ENCODE data around the gene PPP2R5A. TPM values are rescaled to one million over a fixed set of nuclear protein-coding genes. Genes with fewer than 3 reads are reported as not detected.

PPP2R5A gene
- total and polyA plus RNA-seq, 11 donors, result 44.7 to 108 (median 63.5) TPM

DNA sequence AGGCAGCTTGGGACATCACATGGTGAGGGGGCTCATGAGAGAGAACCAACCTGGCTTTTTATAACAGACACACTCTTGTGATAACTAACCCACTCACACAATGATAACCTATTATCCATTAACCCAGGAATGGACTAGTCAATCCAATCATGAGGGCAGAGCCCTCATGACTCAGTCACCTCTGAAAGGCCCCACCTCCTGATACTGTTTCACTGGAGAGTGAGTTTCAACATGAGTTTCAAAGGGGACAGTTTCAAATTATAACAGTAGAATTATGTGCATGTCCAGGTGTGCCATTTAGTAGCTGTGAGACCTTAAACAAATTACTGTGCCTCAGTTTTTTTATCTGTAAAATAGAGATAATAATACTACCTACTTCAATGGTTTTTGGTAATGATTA, 47.6 kb upstream of the PPP2R5A start:
- intact Hi-C loops (cut with DNase I), result loop anchor here in 3 of 10 donors (5.0 to 10.0 kb wide), 3 partner anchors 45 to 153 kb away; no protein-coding TSS in a partner anchor
- Histone ChIP-seq H3K9me3 (no peaks in the 10 kb centered on the region), H3K27me3 (no peaks in the 10 kb centered on the region), H3K36me3 (no peaks in the 10 kb centered on the region), H3K4me1 (peaks cover 3 to 71% (median 41%) of the 10 kb centered on the region in 12 donors), H3K27ac (no peak overlapping the region), H3K4me3 (no peak overlapping the region)
- ATAC-seq (no peak), DNase-seq (no peak)
- no peak for TF ChIP-seq POLR2A (IDR thresholded peaks at IDR 0.05)
- TF ChIP-seq, protein P1, sequence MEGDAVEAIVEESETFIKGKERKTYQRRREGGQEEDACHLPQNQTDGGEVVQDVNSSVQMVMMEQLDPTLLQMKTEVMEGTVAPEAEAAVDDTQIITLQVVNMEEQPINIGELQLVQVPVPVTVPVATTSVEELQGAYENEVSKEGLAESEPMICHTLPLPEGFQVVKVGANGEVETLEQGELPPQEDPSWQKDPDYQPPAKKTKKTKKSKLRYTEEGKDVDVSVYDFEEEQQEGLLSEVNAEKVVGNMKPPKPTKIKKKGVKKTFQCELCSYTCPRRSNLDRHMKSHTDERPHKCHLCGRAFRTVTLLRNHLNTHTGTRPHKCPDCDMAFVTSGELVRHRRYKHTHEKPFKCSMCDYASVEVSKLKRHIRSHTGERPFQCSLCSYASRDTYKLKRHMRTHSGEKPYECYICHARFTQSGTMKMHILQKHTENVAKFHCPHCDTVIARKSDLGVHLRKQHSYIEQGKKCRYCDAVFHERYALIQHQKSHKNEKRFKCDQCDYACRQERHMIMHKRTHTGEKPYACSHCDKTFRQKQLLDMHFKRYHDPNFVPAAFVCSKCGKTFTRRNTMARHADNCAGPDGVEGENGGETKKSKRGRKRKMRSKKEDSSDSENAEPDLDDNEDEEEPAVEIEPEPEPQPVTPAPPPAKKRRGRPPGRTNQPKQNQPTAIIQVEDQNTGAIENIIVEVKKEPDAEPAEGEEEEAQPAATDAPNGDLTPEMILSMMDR (IDR thresholded peaks at IDR 0.05), result no peak

DNA sequence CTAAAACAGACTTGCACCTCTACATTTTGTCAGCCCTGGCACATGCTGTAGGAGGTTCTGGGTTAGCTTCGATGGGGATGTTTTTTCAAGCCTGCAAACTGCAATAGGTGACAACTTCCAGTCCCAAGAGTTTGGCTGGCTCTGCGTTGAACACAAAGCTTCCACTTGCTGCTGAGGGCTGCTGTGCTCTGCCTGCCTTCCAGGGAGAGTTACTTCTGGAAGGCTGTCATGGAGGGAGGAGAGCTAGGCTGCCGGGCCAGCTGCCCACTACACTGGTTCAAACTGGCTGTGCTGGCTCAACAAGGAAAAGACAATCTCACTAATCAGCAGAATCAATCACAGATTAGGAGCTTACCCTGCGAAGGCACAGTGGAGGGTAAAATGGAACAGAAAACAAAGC, 46.7 kb upstream of the PPP2R5A start:
- Histone ChIP-seq H3K36me3 (no peaks in the 10 kb centered on the region), H3K27ac (peak overlapping the region in 11 of 12 donors; percentile 10 to 59 (median 33)), H3K9me3 (no peaks in the 10 kb centered on the region), H3K4me3 (no peak overlapping the region), H3K4me1 (peaks cover 3 to 72% (median 43%) of the 10 kb centered on the region in 12 donors), H3K27me3 (no peaks in the 10 kb centered on the region)
- no peak for TF ChIP-seq POLR2A (IDR thresholded peaks at IDR 0.05)
- TF ChIP-seq, protein P1 (IDR thresholded peaks at IDR 0.05), result no peak
- WGBS, 4 donors, result 23 to 35% (median 30%) methylated on average over 4 of the region's 4 CpGs
- intact Hi-C loops (cut with DNase I), result loop anchor here in 3 of 10 donors (5.0 to 10.0 kb wide), 3 partner anchors 44 to 154 kb away; no protein-coding TSS in a partner anchor
- peak in 2 of 4 donors; percentile 45 to 46 for ATAC-seq
- peak in 3 of 5 donors; percentile 23 to 43 (median 32) for DNase-seq

DNA sequence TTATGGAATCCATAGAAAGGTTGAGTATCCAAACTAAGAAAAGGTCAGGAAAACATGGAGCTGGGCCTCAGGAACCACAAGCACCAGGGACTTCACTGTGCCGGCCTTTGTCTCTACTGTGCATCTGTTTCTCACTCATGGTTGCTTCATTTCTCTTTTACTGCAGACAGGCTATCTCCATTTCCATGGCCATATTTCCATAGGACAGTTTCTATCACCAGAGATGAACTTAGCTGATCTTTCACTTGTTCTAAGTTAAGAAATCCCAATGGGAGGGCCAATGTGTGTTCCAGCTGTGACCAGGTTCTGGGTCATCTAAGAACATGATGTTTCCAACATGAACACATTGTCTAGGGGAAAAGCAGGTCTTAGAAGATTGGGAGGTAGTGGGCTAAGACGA, 43.7 kb upstream of the PPP2R5A start:
- no peaks in the 10 kb centered on the region for H3K36me3 ChIP-seq
- H3K27me3 ChIP-seq, result no peaks in the 10 kb centered on the region
- TF ChIP-seq, protein P1 (IDR thresholded peaks at IDR 0.05), result no peak
- TF ChIP-seq POLR2A (IDR thresholded peaks at IDR 0.05), result no peak
- peaks cover 0 to 44% (median 27%) of the 10 kb centered on the region in 12 donors for H3K4me1 ChIP-seq
- H3K27ac ChIP-seq, result peak overlapping the region in 11 of 12 donors; percentile 33 to 79 (median 68)
- H3K9me3 ChIP-seq, result no peaks in the 10 kb centered on the region
- ATAC-seq (peak in 1 of 4 donors; percentile 13), DNase-seq (no peak)
- intact Hi-C loops (cut with DNase I), result loop anchor here in 5 of 10 donors (5.0 to 10.0 kb wide), 4 partner anchors 41 to 77 kb away; no protein-coding TSS in a partner anchor
- 66 to 77% (median 69%) methylated on average over 2 of the region's 2 CpGs for WGBS, 4 donors
- H3K4me3 ChIP-seq, result no peak overlapping the region

- peak overlapping the region; percentile 33 to 79 (median 63) for H3K27ac ChIP-seq
- H3K36me3 ChIP-seq, result no peaks in the 10 kb centered on the region
- H3K9me3 ChIP-seq, result no peaks in the 10 kb centered on the region
- peaks cover 0 to 45% (median 30%) of the 10 kb centered on the region in 12 donors for H3K4me1 ChIP-seq
- H3K27me3 ChIP-seq, result no peaks in the 10 kb centered on the region
- 49 to 62% (median 52%) methylated on average over 4 of the region's 4 CpGs for WGBS, 4 donors
- TF ChIP-seq, protein P1 (IDR thresholded peaks at IDR 0.05), result no peak
- intact Hi-C loops (cut with DNase I), result loop anchor here in 5 of 10 donors (2.0 to 10.0 kb wide), 5 partner anchors 40 to 77 kb away; partner anchors contain the start of gene PPP2R5A (in 1 of the 5)
- DNase-seq, result no peak
- ATAC-seq, result no peak
- H3K4me3 ChIP-seq, result peak overlapping the region in 2 of 12 donors; percentile 1 to 10
These were observed 43.3 kb upstream of the PPP2R5A start for GRCh38 chr1:212241957-212242287.

Measured in heart left ventricle (tissue), 16 donors.